SK-N-SH treated with all-trans-retinoic acid at 6 μM for 48 hours (cell line): ENCODE results near the gene C19orf33.

Experiments
- ATAC-seq: fragments of 200-7000 bp; cut with Tn5 transposase; 3 replicates; pipeline ENCODE4 v1.9.1; 2020; ENCODE audit warnings: mild to moderate bottlenecking, moderate library complexity
- BACH2 ChIP-seq: fragments of 250-450 bp; sonication (Bioruptor Pico); IDR thresholded peaks from 2 replicates; pipeline ENCODE4 v1.9.0; 2021; ENCODE audit warnings: mild to moderate bottlenecking, borderline replicate concordance
- CREB5 ChIP-seq: fragments of 250-450 bp; sonication (Bioruptor Pico); IDR thresholded peaks from 2 replicates; pipeline ENCODE4 v1.5.1; 2020; ENCODE audit warnings: low read depth, mild to moderate bottlenecking, moderate library complexity
- CSDC2 ChIP-seq: fragments of 250-450 bp; sonication (Bioruptor Pico); IDR thresholded peaks from 2 replicates; pipeline ENCODE4 v1.5.0; 2020; ENCODE audit warnings: mild to moderate bottlenecking, moderate library complexity
- ESRRG ChIP-seq: fragments of 250-450 bp; sonication (Bioruptor Pico); IDR thresholded peaks from 2 replicates; pipeline ENCODE4 v1.6.1; 2021; ENCODE audit warnings: mild to moderate bottlenecking
- GLIS3 ChIP-seq: fragments of 250-450 bp; sonication (Bioruptor Pico); IDR thresholded peaks from 2 replicates; pipeline ENCODE4 v1.5.0; 2020; ENCODE audit warnings: mild to moderate bottlenecking, moderate library complexity
- ISL1 ChIP-seq: fragments of 250-450 bp; sonication (Bioruptor Pico); IDR thresholded peaks from 2 replicates; pipeline ENCODE4 v2.1.2; 2022; ENCODE audit warnings: mild to moderate bottlenecking, moderate library complexity
- OSR1 ChIP-seq: fragments of 250-450 bp; sonication (Bioruptor Pico); IDR thresholded peaks from 2 replicates; pipeline ENCODE4 v1.8.0; 2022; ENCODE audit warnings: moderate library complexity, mild to moderate bottlenecking, inconsistent platforms
- PATZ1 ChIP-seq: fragments of 250-450 bp; sonication (Bioruptor Pico); IDR thresholded peaks from 2 replicates; pipeline ENCODE4 v1.8.0; 2020; ENCODE audit warnings: mild to moderate bottlenecking, moderate library complexity, borderline replicate concordance
- POU6F1 ChIP-seq: fragments of 250-450 bp; sonication (Bioruptor Pico); IDR thresholded peaks from 2 replicates; pipeline ENCODE4 v1.8.0; 2021; ENCODE audit warnings: low read depth, mild to moderate bottlenecking, moderate library complexity, borderline replicate concordance
- PPARA ChIP-seq: fragments of 250-450 bp; sonication (Bioruptor Pico); IDR thresholded peaks from 2 replicates; pipeline ENCODE4 v1.5.0; 2020; ENCODE audit warnings: mild to moderate bottlenecking, borderline replicate concordance
- RARB ChIP-seq: fragments of 250-450 bp; sonication (Bioruptor Pico); IDR thresholded peaks from 2 replicates; pipeline ENCODE4 v1.8.0; 2021; ENCODE audit warnings: mild to moderate bottlenecking, moderate library complexity
- SNAI2 ChIP-seq: fragments of 250-450 bp; sonication (Bioruptor Pico); IDR thresholded peaks from 2 replicates; pipeline ENCODE4 v1.5.0; 2020; ENCODE audit warnings: mild to moderate bottlenecking, moderate library complexity
- TCF4 ChIP-seq: fragments of 250-450 bp; sonication (Bioruptor Pico); IDR thresholded peaks from 2 replicates; pipeline ENCODE4 v1.8.0; 2021; ENCODE audit warnings: mild to moderate bottlenecking, moderate library complexity, borderline replicate concordance
- TOX ChIP-seq: fragments of 250-450 bp; sonication (Bioruptor Pico); IDR thresholded peaks from 2 replicates; pipeline ENCODE4 v1.8.0; 2021; ENCODE audit warnings: mild to moderate bottlenecking, moderate library complexity, borderline replicate concordance
- TSHZ2 ChIP-seq: fragments of 250-450 bp; sonication (Bioruptor Pico); IDR thresholded peaks from 2 replicates; pipeline ENCODE4 v1.5.0; 2020; ENCODE audit warnings: mild to moderate bottlenecking, moderate library complexity
- ZC3H10 ChIP-seq: fragments of 250-450 bp; sonication (Bioruptor Pico); IDR thresholded peaks from 2 replicates; pipeline ENCODE4 v1.5.1; 2021; ENCODE audit warnings: mild to moderate bottlenecking, moderate library complexity
- ZFP3 ChIP-seq: fragments of 250-450 bp; sonication (Bioruptor Pico); IDR thresholded peaks from 2 replicates; pipeline ENCODE4 v1.5.0; 2020; ENCODE audit warnings: mild to moderate bottlenecking, moderate library complexity
- ZFP30 ChIP-seq: fragments of 450-650 bp; formaldehyde crosslinking; IDR thresholded peaks from 2 replicates; pipeline ENCODE4 v1.5.0; 2022; ENCODE audit warnings: mild to moderate bottlenecking, moderate library complexity
- ZNF70 ChIP-seq: fragments of 450-650 bp; formaldehyde crosslinking; IDR thresholded peaks from 2 replicates; pipeline ENCODE4 v1.5.0; 2020; ENCODE audit warnings: mild to moderate bottlenecking, moderate library complexity
- ZNF8 ChIP-seq: fragments of 450-650 bp; formaldehyde crosslinking; IDR thresholded peaks from 2 replicates; pipeline ENCODE4 v1.5.0; 2020; ENCODE audit warnings: mild to moderate bottlenecking, moderate library complexity

The C19orf33 gene

GRCh38 chr19:38331728-38332127 is 27.7 kb downstream of the C19orf33 start:
- no peak for ATAC-seq

GRCh38 chr19:38333245-38333644 is 29.2 kb downstream of the C19orf33 start:
- TF ChIP-seq CSDC2, result no peak
- no peak for TF ChIP-seq TOX (CRISPR knock-in tag)
- no peak for TF ChIP-seq RARB (CRISPR knock-in tag)
- no peak for TF ChIP-seq ZNF8
- no peak for TF ChIP-seq OSR1 (CRISPR knock-in tag)
- TF ChIP-seq ZNF70, result no peak
- no peak for TF ChIP-seq POU6F1
- TF ChIP-seq ISL1 (CRISPR knock-in tag), result no peak
- TF ChIP-seq ZFP3 (CRISPR knock-in tag), result no peak
- TF ChIP-seq GLIS3 (CRISPR knock-in tag), result no peak
- no peak for TF ChIP-seq BACH2 (CRISPR knock-in tag)
- TF ChIP-seq CREB5 (CRISPR knock-in tag), result no peak
- no peak for TF ChIP-seq ESRRG
- no peak for TF ChIP-seq SNAI2 (CRISPR knock-in tag)

More at GRCh38 chr19:38331728-38332127, 27.7 kb downstream of the C19orf33 start:
- TF ChIP-seq ZFP30 (CRISPR knock-in tag) (no peak), OSR1 (CRISPR knock-in tag) (no peak), ZFP3 (CRISPR knock-in tag) (no peak), ZC3H10 (CRISPR knock-in tag) (no peak), TCF4 (CRISPR knock-in tag) (no peak), CREB5 (CRISPR knock-in tag) (no peak), PPARA (CRISPR knock-in tag) (no peak), PATZ1 (no peak), TSHZ2 (no peak), SNAI2 (CRISPR knock-in tag) (no peak)

GRCh38 chr19:38335949-38336637 is 32.0 kb downstream of the C19orf33 start:
- peak; percentile 56; the same call in 1 of the 2 replicates for TF ChIP-seq ZNF70
- TF ChIP-seq PATZ1, result no peak

More at GRCh38 chr19:38333245-38333644, 29.2 kb downstream of the C19orf33 start:
- no peak for ATAC-seq

More at GRCh38 chr19:38335949-38336637, 32.0 kb downstream of the C19orf33 start:
- ATAC-seq, result peak; percentile 91
